ENCODE measurements around the gene ARL5B.
"Not testable (repeated sequence)": the region's sequence is repeated elsewhere in the genome, so short reads cannot be mapped to it uniquely, and the experiment has no call there.

The ARL5B gene

GRCh38 chr10:18659125-18659818 lies at the start of gene ARL5B:
Gene ARL5B, plus strand, starts transcription at chr10:18659431. Its CDS starts 207 bp downstream, at chr10:18659638.
- DNase-seq = peak; percentile 97

- DNase-seq = no peak
Measured at GRCh38 chr10:18610517-18610916, 48.7 kb upstream of the ARL5B start.

GRCh38 chr10:18611168-18611567 lies 48.1 kb upstream of the ARL5B start:
- no peak for DNase-seq

- DNase-seq = no peak
Measured at GRCh38 chr10:18615618-18616017, 43.6 kb upstream of the ARL5B start.

GRCh38 chr10:18616337-18616736 lies 42.9 kb upstream of the ARL5B start:
- no peak for DNase-seq

GRCh38 chr10:18619016-18619415 lies 40.2 kb upstream of the ARL5B start:
- no peak for DNase-seq

- no peak for DNase-seq
Measured at GRCh38 chr10:18620856-18621255, 38.4 kb upstream of the ARL5B start.

- DNase-seq = not testable (repeated sequence)
Measured at GRCh38 chr10:18623671-18624070, 35.6 kb upstream of the ARL5B start.

GRCh38 chr10:18625886-18626285 lies 33.3 kb upstream of the ARL5B start:
- DNase-seq = no peak

GRCh38 chr10:18627452-18628018 lies 31.7 kb upstream of the ARL5B start:
- peak; percentile 70 for DNase-seq

GRCh38 chr10:18632500-18632899 lies 26.7 kb upstream of the ARL5B start:
- DNase-seq = not testable (repeated sequence)

- DNase-seq = no peak
Measured at GRCh38 chr10:18635995-18636394, 23.2 kb upstream of the ARL5B start.

GRCh38 chr10:18637400-18637799 lies 21.8 kb upstream of the ARL5B start:
- DNase-seq = not testable (repeated sequence)

GRCh38 chr10:18639719-18640118 lies 19.5 kb upstream of the ARL5B start:
- DNase-seq = not testable (repeated sequence)

- DNase-seq = no peak
Measured at GRCh38 chr10:18647151-18647550, 12.1 kb upstream of the ARL5B start.

GRCh38 chr10:18647945-18648344 lies 11.3 kb upstream of the ARL5B start:
- no peak for DNase-seq

- DNase-seq = no peak
Measured at GRCh38 chr10:18649364-18649959, 9.8 kb upstream of the ARL5B start.

GRCh38 chr10:18650404-18650997 lies 8.7 kb upstream of the ARL5B start:
- no peak for DNase-seq

GRCh38 chr10:18651324-18652007 lies 7.8 kb upstream of the ARL5B start, which contains the start of gene NSUN6:
Gene NSUN6, minus strand, starts transcription at chr10:18651587. Its CDS starts 384 bp downstream, at chr10:18651203.
- DNase-seq = peak; percentile 92

GRCh38 chr10:18653112-18653511 lies 6.1 kb upstream of the ARL5B start:
- no peak for DNase-seq

GRCh38 chr10:18656724-18657123 lies 2.5 kb upstream of the ARL5B start:
- DNase-seq = no peak

GRCh38 chr10:18658271-18659124 lies 733 bp upstream of the ARL5B start:
- DNase-seq = no peak

Data from stimulated activated CD4-positive, alpha-beta T cell treated with anti-CD3 and anti-CD28 coated beads, Interleukin-4, amount 100 ng/mL, for 1 hour (primary cell).